HCT116 (cell line): ENCODE measurements around the gene NUDT11. TPM values are rescaled to one million over a fixed set of nuclear protein-coding genes. Genes with fewer than 3 reads are reported as not detected.
A peak's percentile ranks its signal among the peaks of the same experiment; 100 is the strongest.

Experiments used
- ATAC-seq: fragments of 200-7000 bp; cut with Tn5 transposase; 2 replicates; pipeline ENCODE4 v1.9.1; 2020; ENCODE audit warnings: mild to moderate bottlenecking, moderate library complexity
- BruUV-seq: library from RNA; stranded (reverse); fragments of 400-500 nt; replicated peaks from 2 replicates; lab custom pipeline; 2021; lab: Mats Ljungman, UMichigan
- CTCF ChIA-PET: fragments of 300-600 bp; sonication (Branson Sonifier 250); formaldehyde crosslinking; loops from one replicate; lab custom pipeline; 2021; ENCODE audit warnings: antibody characterized with exemption; lab: Charles Lee
- POLR2A ChIA-PET: fragments of 300-600, 350-600 bp; sonication (Branson Sonifier 250); formaldehyde crosslinking; loops from one replicate; lab custom pipeline; 2021; ENCODE audit warnings: antibody characterized with exemption; lab: Charles Lee
- RAD21 ChIA-PET, 2 experiments: fragments of 300-600 bp; sonication (Branson Sonifier 250); formaldehyde crosslinking; loops; one replicate each; lab custom pipeline; 2023; ENCODE audit warnings: low total read pairs in 2 of 2; ENCODE audit not compliant: uncharacterized antibody in 2 of 2, unreplicated experiment in 2 of 2, low non-redundant PET in 1 of 2; lab: Charles Lee
- DNase-seq: peaks from one replicate; pipeline ENCODE4 v3.0.0-alpha.2; 2010; ENCODE audit warnings: low read depth, low spot score
- H2AFZ ChIP-seq: fragments of 200-600 bp; shearing (Covaris generic), sonication (generic); 2 replicates; pipeline ENCODE4 v1.6.1; 2017; ENCODE audit warnings: low read depth, mixed run types, mixed read lengths, antibody characterized with exemption, low read length; ENCODE audit not compliant: poor library complexity, severe bottlenecking
- H3K27ac ChIP-seq: 2 replicates; pipeline ENCODE4 v1.5.1; 2012; ENCODE audit warnings: low read depth, low read length
- H3K27me3 ChIP-seq: fragments of 200-600 bp; sonication (generic); 2 replicates; pipeline ENCODE4 v1.6.1; 2016; ENCODE audit warnings: mixed run types, low read length, mixed read lengths; ENCODE audit not compliant: insufficient read depth
- H3K36me3 ChIP-seq, 2 experiments: fragments of 200-500 bp in 1 of 2; fragments of 200-600 bp in 1 of 2; sonication (Bioruptor generic) in 1 of 2; sonication (generic) in 1 of 2; 2 replicates each; pipeline versions ENCODE4 v1.5.1 to v1.6.1; 2014 to 2016; ENCODE audit warnings: low read length in 2 of 2, inconsistent platforms in 1 of 2, mixed read lengths in 1 of 2, mixed run types in 1 of 2; ENCODE audit not compliant: insufficient read depth in 2 of 2, control insufficient read depth in 1 of 2
- H3K4me1 ChIP-seq, 2 experiments: fragments of 200-600 bp in 1 of 2; sonication (generic) in 1 of 2; 2 replicates each; pipeline versions ENCODE4 v1.5.1 to v1.6.1; 2012 to 2017; ENCODE audit warnings: low read length in 2 of 2, inconsistent platforms in 1 of 2, mild to moderate bottlenecking in 1 of 2, mixed read lengths in 1 of 2, mixed run types in 1 of 2, moderate library complexity in 1 of 2; ENCODE audit not compliant: insufficient read depth in 2 of 2, control insufficient read depth in 1 of 2
- H3K4me2 ChIP-seq: fragments of 200-600 bp; sonication (generic); 2 replicates; pipeline ENCODE4 v1.6.1; 2017; ENCODE audit warnings: mixed run types, low read length, mixed read lengths
- H3K4me3 ChIP-seq, 2 experiments: fragments of 200-600 bp in 1 of 2; sonication (generic) in 1 of 2; replicated peaks in 1 of 2; 2 replicates each; pipeline ENCODE4 v1.5.1; 2011 to 2016; ENCODE audit warnings: low read length in 2 of 2, control low read depth in 1 of 2, low read depth in 1 of 2, mild to moderate bottlenecking in 1 of 2, mixed read lengths in 1 of 2, mixed run types in 1 of 2
- H3K79me2 ChIP-seq: fragments of 200-600 bp; sonication (generic); 2 replicates; pipeline ENCODE4 v1.6.1; 2017; ENCODE audit warnings: mild to moderate bottlenecking, mixed run types, low read length, moderate library complexity, mixed read lengths; ENCODE audit not compliant: insufficient read depth
- H3K9ac ChIP-seq: fragments of 200-600 bp; sonication (generic); 2 replicates; pipeline ENCODE4 v1.6.1; 2016; ENCODE audit warnings: low read length, mixed read lengths
- H3K9me2 ChIP-seq: fragments of 200-600 bp; sonication (generic), shearing (Covaris generic); 2 replicates; pipeline ENCODE4 v1.6.1; 2017; ENCODE audit warnings: mixed run types, mild to moderate bottlenecking, moderate library complexity; ENCODE audit not compliant: insufficient read depth
- H3K9me3 ChIP-seq, 2 experiments: fragments of 200-500 bp in 1 of 2; fragments of 200-600 bp in 1 of 2; sonication (Bioruptor generic) in 1 of 2; sonication (generic) in 1 of 2; 2 replicates each; pipeline ENCODE4 v1.6.1; 2014 to 2017; ENCODE audit warnings: low read length in 2 of 2, mixed read lengths in 2 of 2, inconsistent platforms in 1 of 2, low read depth in 1 of 2, mild to moderate bottlenecking in 1 of 2, mixed run types in 1 of 2, moderate library complexity in 1 of 2; ENCODE audit not compliant: control insufficient read depth in 1 of 2, insufficient read depth in 1 of 2
- H4K20me1 ChIP-seq: fragments of 200-600 bp; sonication (generic), shearing (Covaris generic); 2 replicates; pipeline ENCODE4 v1.6.1; 2017; ENCODE audit warnings: mixed run types, mild to moderate bottlenecking, moderate library complexity; ENCODE audit not compliant: insufficient read depth
- ATF3 ChIP-seq: IDR thresholded peaks from 2 replicates; pipeline ENCODE4 v1.6.1; 2012
- CEBPB ChIP-seq: IDR thresholded peaks from 2 replicates; pipeline ENCODE4 v1.6.1; 2012; ENCODE audit warnings: low read depth
- CTCF ChIP-seq, 3 experiments: fragments of 200-600 bp in 1 of 3; sonication (generic) in 1 of 3; IDR thresholded peaks in 2 of 3; conservative IDR thresholded peaks in 1 of 3; 2 replicates each; pipeline ENCODE4 v1.5.1; 2012 to 2017; ENCODE audit warnings: low read depth in 2 of 3, low read length in 2 of 3, antibody characterized with exemption in 1 of 3, borderline replicate concordance in 1 of 3, control low read depth in 1 of 3, mild to moderate bottlenecking in 1 of 3, mixed read lengths in 1 of 3, mixed run types in 1 of 3, moderate library complexity in 1 of 3; ENCODE audit not compliant: insufficient read depth in 1 of 3
- EGR1 ChIP-seq: IDR thresholded peaks from 2 replicates; pipeline ENCODE4 v1.6.1; 2012; ENCODE audit warnings: low read depth
- ELF1 ChIP-seq: IDR thresholded peaks from 2 replicates; pipeline ENCODE4 v1.6.1; 2012; ENCODE audit warnings: low read depth, borderline replicate concordance
- EZH2 ChIP-seq: fragments of 200-600 bp; sonication (generic); IDR thresholded peaks from 2 replicates; pipeline ENCODE4 v1.6.1; 2017; ENCODE audit warnings: antibody characterized with exemption, mixed run types
- EZH2phosphoT487 ChIP-seq: fragments of 200-600 bp; IDR thresholded peaks from 2 replicates; pipeline ENCODE4 v1.6.1; 2018; ENCODE audit warnings: antibody characterized with exemption, borderline replicate concordance
- FOSL1 ChIP-seq: IDR thresholded peaks from 2 replicates; pipeline ENCODE4 v1.6.1; 2012; ENCODE audit warnings: low read depth
- JUND ChIP-seq: IDR thresholded peaks from 2 replicates; pipeline ENCODE4 v1.6.1; 2012
- MAX ChIP-seq: IDR thresholded peaks from 2 replicates; pipeline ENCODE4 v1.6.1; 2012
- POLR2A ChIP-seq: IDR thresholded peaks from 2 replicates; pipeline ENCODE4 v1.7.0; 2011; ENCODE audit warnings: borderline replicate concordance; ENCODE audit not compliant: insufficient read depth, insufficient read length; ENCODE audit errors: extremely low read depth
- RAD21 ChIP-seq: IDR thresholded peaks from 2 replicates; pipeline ENCODE4 v1.6.1; 2012; ENCODE audit warnings: low read depth, mild to moderate bottlenecking
- REST ChIP-seq: IDR thresholded peaks from 2 replicates; pipeline ENCODE4 v1.6.1; 2012; ENCODE audit warnings: low read depth
- SIN3A ChIP-seq: IDR thresholded peaks from 2 replicates; pipeline ENCODE4 v1.6.1; 2012; ENCODE audit warnings: low read depth
- SP1 ChIP-seq: IDR thresholded peaks from 2 replicates; pipeline ENCODE4 v1.6.1; 2012; ENCODE audit warnings: low read depth
- SRF ChIP-seq: IDR thresholded peaks from 2 replicates; pipeline ENCODE4 v1.6.1; 2012; ENCODE audit warnings: low read depth
- TCF7L2 ChIP-seq: IDR thresholded peaks from 2 replicates; pipeline ENCODE4 v1.7.0; 2011; ENCODE audit warnings: borderline replicate concordance, inconsistent platforms; ENCODE audit not compliant: insufficient read depth, insufficient read length; ENCODE audit errors: extremely low read depth
- ZBTB33 ChIP-seq: IDR thresholded peaks from 2 replicates; pipeline ENCODE4 v1.6.1; 2011; ENCODE audit warnings: mild to moderate bottlenecking, low read length, moderate library complexity; ENCODE audit not compliant: insufficient replicate concordance; ENCODE audit errors: extremely low read depth
- ZFX ChIP-seq: fragments of 450-650 bp; IDR thresholded peaks from 2 replicates; pipeline ENCODE4 v1.6.1; 2017
- ZNF274 ChIP-seq: fragments of 200-500 bp; sonication (Bioruptor generic); IDR thresholded peaks from 2 replicates; pipeline ENCODE4 v1.6.1; 2014; ENCODE audit warnings: mild to moderate bottlenecking, low read depth, low read length, inconsistent platforms
- intact Hi-C: fragments of 100-400 bp; cut with micrococcal nuclease; formaldehyde crosslinking; loops from 2 replicates; pipeline ENCODE4 v1.10.0; 2022
- total RNA-seq: library from RNA; stranded (reverse); gene quantifications from one replicate; pipeline ENCODE4 v1.2.1, GENCODE V29; 2021; ENCODE audit not compliant: unreplicated experiment

NUDT11 gene
- total RNA-seq, 1 experiment from 2014 or later: not detected

- no peaks in the 10 kb centered on the region for H3K79me2 ChIP-seq
- RAD21 ChIA-PET: no interaction called here
- no peak overlapping the region for H3K4me3 ChIP-seq
- H3K36me3 ChIP-seq: no peaks in the 10 kb centered on the region
- no peaks in the 10 kb centered on the region for H4K20me1 ChIP-seq
- TF ChIP-seq SRF: no peak
- TF ChIP-seq MAX: 0 out of 2 replicates have a peak, but pooled peaks have one; percentile 31
- peak; percentile 45 for TF ChIP-seq RAD21
- no peak for TF ChIP-seq ELF1
- TF ChIP-seq ZFX: no peak
- no peak for TF ChIP-seq JUND
- TF ChIP-seq SIN3A: no peak
- TF ChIP-seq ZBTB33: no peak
- peak; percentile 20 to 60 (median 50); a peak in 4 of 6 replicates for TF ChIP-seq CTCF (IDR thresholded peaks at IDR 0.05 in 2 of 3, conservative IDR thresholded peaks at IDR 0.05 in 1 of 3; ENCODE audit: borderline replicate concordance in 1 of 3, insufficient read depth in 1 of 3, low read depth in 2 of 3, low read length in 2 of 3)
- no peak for TF ChIP-seq SP1
- no peak for TF ChIP-seq CEBPB
- TF ChIP-seq ZNF274: no peak
- no peak for TF ChIP-seq EZH2
- no peak for TF ChIP-seq EGR1
- TF ChIP-seq ATF3: no peak
- no peak for TF ChIP-seq EZH2phosphoT487
- TF ChIP-seq FOSL1: no peak
- TF ChIP-seq POLR2A: no peak
- TF ChIP-seq REST: no peak
- no peak for TF ChIP-seq TCF7L2
- TF ChIP-seq, all 23 proteins: peak for 3
- Histone ChIP-seq H3K27me3 (no peaks in the 10 kb centered on the region), H3K9ac (no peak overlapping the region), H2AFZ (no peak overlapping the region), H3K9me3 (no peaks in the 10 kb centered on the region), H3K9me2 (no peaks in the 10 kb centered on the region), H3K4me1 (no peaks in the 10 kb centered on the region), H3K27ac (no peak overlapping the region), H3K4me2 (no peak overlapping the region)
- POLR2A ChIA-PET: no interaction called here
- BruUV-seq: no TSS peak
- intact Hi-C loops: loop anchor here (10.0 kb wide), 1 partner anchor 764 kb away; no protein-coding TSS in a partner anchor
- ATAC-seq: 0 out of 2 replicates have a peak, but pooled peaks have one; percentile 38
- CTCF ChIA-PET: interaction anchor here (1.2 to 2.6 kb wide), 6 partner anchors 11 to 768 kb away, joined by 3 to 15 read pairs (median 4); no protein-coding TSS in a partner anchor
- peak; percentile 18 for DNase-seq
Measured at GRCh38 chrX:51459125-51459524, 37.3 kb downstream of the NUDT11 start.
